ENCODE data around the gene ANP32A. TPM values are rescaled to one million over a fixed set of nuclear protein-coding genes. Genes with fewer than 3 reads are reported as not detected.

Gene ANP32A
- total RNA-seq, 1 donor from 2014 or later: 248 TPM

- H3K4me1 Mint-ChIP-seq (ENCODE audit: unreplicated experiment): peaks cover 30% of the 10 kb centered on the region
- no peak for TF ChIP-seq CTCF (IDR thresholded peaks at IDR 0.05; ENCODE audit: unreplicated experiment)
- H3K27me3 Mint-ChIP-seq (ENCODE audit: unreplicated experiment): peaks cover 17% of the 10 kb centered on the region
- H3K36me3 Mint-ChIP-seq (ENCODE audit: low read depth, unreplicated experiment): peaks cover 4% of the 10 kb centered on the region
- H3K9me3 Mint-ChIP-seq (ENCODE audit: unreplicated experiment): no peaks in the 10 kb centered on the region
- DNase-seq (ENCODE audit: low spot score): no peak
- H3K4me3 Mint-ChIP-seq (ENCODE audit: unreplicated experiment): peak overlapping the region; percentile 95
- H3K27ac Mint-ChIP-seq (ENCODE audit: unreplicated experiment): peak overlapping the region; percentile 88
These were observed 620 bp upstream of the ANP32A start for GRCh38 chr15:68821190-68821840.

- peaks cover 17% of the 10 kb centered on the region for H3K27me3 Mint-ChIP-seq (ENCODE audit: unreplicated experiment)
These were observed 1.0 kb downstream of the ANP32A start for GRCh38 chr15:68819495-68820294.

DNA sequence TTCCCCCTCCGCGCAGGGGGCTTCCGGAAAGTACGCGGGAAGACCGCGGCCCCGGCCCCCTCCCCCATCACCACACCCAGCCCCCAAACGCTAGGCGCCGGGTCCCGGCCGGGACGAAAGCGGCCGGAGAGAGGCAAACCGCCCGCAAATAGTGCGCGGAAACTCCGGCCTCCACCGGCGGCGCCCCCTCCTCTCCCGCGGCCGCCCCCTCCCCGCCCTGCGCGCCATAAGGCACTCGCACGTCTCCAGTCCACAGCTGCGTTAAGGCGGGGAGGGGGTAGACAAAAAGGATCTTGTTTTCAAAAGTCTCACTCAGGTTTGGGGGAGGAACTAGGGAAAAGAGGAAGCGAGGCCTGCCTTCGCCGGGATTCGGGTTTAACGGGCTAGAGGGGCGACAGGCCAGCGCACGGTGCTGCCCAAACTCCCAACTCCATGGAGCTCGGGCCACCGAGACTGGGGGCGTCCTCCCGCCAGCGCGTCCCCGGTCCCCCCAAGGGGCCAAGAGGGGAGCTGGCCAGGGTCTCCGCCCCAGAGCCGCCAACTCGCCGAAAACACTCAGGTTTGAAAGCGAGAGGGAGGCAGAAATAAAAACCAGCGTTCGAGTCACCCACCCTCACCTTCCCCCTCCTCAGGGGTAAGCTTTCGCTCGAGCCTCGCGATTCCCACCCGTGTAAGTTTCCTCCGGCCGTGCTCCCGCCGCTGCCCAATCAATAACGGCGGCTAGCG, 1.8 kb downstream of the ANP32A start:
- TF ChIP-seq CTCF (IDR thresholded peaks at IDR 0.05; ENCODE audit: unreplicated experiment): no peak
- H3K4me1 Mint-ChIP-seq (ENCODE audit: unreplicated experiment): peaks cover 46% of the 10 kb centered on the region
- peaks cover 7% of the 10 kb centered on the region for H3K36me3 Mint-ChIP-seq (ENCODE audit: low read depth, unreplicated experiment)
- H3K27me3 Mint-ChIP-seq (ENCODE audit: unreplicated experiment): peaks cover 17% of the 10 kb centered on the region
- peak; percentile 70 for DNase-seq (ENCODE audit: low spot score)
- peak overlapping the region; percentile 97 for H3K4me3 Mint-ChIP-seq (ENCODE audit: unreplicated experiment)
- peak overlapping the region; percentile 92 for H3K27ac Mint-ChIP-seq (ENCODE audit: unreplicated experiment)
- no peaks in the 10 kb centered on the region for H3K9me3 Mint-ChIP-seq (ENCODE audit: unreplicated experiment)

More at GRCh38 chr15:68819495-68820294, 1.0 kb downstream of the ANP32A start:
- Mint-ChIP-seq H3K4me3 (ENCODE audit: unreplicated experiment) (peak overlapping the region; percentile 97), H3K4me1 (ENCODE audit: unreplicated experiment) (peaks cover 43% of the 10 kb centered on the region), H3K27ac (ENCODE audit: unreplicated experiment) (peak overlapping the region; percentile 90), H3K9me3 (ENCODE audit: unreplicated experiment) (no peaks in the 10 kb centered on the region), H3K36me3 (ENCODE audit: low read depth, unreplicated experiment) (peaks cover 7% of the 10 kb centered on the region)
- no peak for TF ChIP-seq CTCF (IDR thresholded peaks at IDR 0.05; ENCODE audit: unreplicated experiment)
- DNase-seq (ENCODE audit: low spot score): peak; percentile 25

DNA sequence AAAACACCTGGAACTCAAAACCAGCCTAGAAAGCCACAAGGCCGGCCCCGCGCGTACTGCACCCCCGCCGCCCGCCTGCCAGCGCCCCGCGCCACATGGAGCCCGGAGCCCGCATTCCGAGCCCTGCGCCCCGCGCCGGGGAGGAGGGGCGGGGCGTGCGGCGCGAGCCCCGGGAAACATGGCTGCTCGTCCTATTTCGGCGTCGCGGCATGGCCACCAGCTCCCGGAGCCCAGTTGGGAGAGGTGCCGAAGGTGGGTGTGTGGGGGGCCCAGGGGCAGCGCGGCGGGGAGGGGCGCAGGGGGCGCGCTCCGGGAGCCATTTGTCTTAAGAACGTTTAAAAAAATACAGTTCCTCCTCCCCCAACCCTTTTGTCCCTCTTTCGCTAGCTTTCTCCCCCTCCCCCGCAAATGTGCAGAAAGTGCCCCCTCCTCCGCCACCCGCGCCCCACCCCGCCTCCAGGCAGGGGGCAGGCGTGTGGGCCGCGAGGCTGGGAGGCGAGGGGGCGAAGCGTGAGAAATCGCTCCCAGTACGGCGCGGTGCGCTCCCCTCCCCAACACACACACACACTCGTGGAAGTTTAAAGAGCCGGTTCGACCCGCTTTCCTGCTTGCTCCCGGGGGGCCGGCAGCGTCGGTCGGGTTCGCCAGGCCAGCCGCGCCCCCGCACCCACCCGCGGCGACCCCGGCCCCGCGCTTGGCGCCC, 2.5 kb downstream of the ANP32A start:
- Mint-ChIP-seq H3K27ac (ENCODE audit: unreplicated experiment) (no peak overlapping the region), H3K4me1 (ENCODE audit: unreplicated experiment) (peaks cover 51% of the 10 kb centered on the region), H3K27me3 (ENCODE audit: unreplicated experiment) (peaks cover 17% of the 10 kb centered on the region), H3K36me3 (ENCODE audit: low read depth, unreplicated experiment) (peaks cover 7% of the 10 kb centered on the region), H3K9me3 (ENCODE audit: unreplicated experiment) (no peaks in the 10 kb centered on the region), H3K4me3 (ENCODE audit: unreplicated experiment) (peak overlapping the region; percentile 31)
- no peak for TF ChIP-seq CTCF (IDR thresholded peaks at IDR 0.05; ENCODE audit: unreplicated experiment)
- DNase-seq (ENCODE audit: low spot score): peak; percentile 73

Data from endothelial cell (in vitro differentiated cells).